GM21526 (cell line): ENCODE data around the gene MOB3B.

ENCODE experiments used
- ATAC-seq: cut with Tn5 transposase; IDR thresholded peaks from one replicate; pipeline ENCODE4 v1.9.1; 2021; ENCODE audit warnings: moderate library complexity; ENCODE audit not compliant: unreplicated experiment, low FRiP score

The MOB3B gene

GRCh38 chr9:27373851-27374250 lies 155.8 kb downstream of the MOB3B start:
- no peak for ATAC-seq

DNA sequence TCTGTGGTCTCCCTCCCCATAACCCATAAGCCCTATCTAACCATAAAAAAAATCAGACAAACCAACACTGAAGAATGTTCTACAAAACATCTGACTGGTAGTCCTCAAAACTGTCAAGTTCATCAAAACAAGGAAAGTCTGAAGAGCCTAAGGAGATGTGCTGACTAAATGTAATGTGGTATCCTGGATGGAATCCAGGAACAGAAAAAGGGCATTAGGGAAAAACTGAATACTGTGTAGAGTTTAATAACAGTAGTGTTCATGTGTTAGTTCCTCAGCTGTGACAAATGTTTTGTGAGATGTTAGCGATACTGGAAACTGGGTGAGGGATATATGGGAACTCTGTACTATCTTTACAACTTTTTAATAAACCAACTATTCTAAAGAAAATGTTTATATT lies 157.0 kb downstream of the MOB3B start:
- no peak for ATAC-seq

GRCh38 chr9:27371382-27371781 lies 158.2 kb downstream of the MOB3B start:
- no peak for ATAC-seq

- ATAC-seq, result no peak
These were observed 160.0 kb downstream of the MOB3B start for GRCh38 chr9:27369591-27369990.

DNA sequence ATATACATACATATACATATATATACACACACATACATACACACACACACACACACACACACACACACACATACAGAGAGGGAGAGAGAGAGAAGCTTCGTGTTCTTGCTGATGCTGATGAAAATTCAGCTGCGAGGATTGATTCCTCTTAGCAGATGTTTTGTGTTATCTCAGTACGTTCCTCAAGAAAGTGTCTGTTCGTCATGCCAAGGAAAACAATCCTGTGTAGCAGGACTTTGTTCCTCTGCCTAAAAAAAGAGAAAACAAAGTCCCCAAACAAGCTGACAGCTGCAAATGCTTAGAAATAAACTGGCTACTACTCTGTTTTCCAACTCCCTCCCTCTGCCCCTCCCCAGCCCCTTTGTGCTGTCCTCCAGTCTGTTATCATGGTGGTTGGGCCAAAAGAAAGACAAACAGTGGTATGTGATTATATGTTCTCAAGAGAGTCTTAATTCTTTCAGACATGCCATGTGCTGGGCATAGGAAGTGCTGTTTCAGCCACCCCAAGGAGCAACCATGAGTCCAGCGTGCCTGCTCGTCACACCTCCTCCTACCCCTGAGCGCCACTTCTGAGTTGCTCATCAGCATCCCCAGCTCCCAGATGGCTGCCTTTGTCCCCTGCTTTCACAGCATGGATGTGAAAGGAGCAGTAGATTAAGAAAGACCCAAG lies 161.2 kb downstream of the MOB3B start:
- ATAC-seq, result no peak

DNA sequence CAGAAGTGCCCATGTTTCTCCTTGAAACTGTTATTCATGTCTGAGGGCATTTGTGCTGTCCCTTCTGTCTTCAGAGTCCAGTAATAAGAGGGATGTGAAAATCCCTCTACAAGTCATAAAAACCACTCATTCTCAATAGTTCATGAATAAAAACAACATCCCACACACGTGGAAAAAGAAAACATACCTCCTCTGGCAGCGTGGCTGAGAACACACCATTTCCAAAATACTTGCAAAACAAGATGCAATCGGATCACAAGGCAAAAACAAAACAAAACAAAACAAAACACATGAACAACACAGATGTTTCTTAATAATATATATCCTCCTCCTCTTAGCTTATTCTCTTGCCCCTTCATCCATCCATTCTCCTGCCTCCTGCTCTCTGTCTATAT lies 161.7 kb downstream of the MOB3B start:
- no peak for ATAC-seq

DNA sequence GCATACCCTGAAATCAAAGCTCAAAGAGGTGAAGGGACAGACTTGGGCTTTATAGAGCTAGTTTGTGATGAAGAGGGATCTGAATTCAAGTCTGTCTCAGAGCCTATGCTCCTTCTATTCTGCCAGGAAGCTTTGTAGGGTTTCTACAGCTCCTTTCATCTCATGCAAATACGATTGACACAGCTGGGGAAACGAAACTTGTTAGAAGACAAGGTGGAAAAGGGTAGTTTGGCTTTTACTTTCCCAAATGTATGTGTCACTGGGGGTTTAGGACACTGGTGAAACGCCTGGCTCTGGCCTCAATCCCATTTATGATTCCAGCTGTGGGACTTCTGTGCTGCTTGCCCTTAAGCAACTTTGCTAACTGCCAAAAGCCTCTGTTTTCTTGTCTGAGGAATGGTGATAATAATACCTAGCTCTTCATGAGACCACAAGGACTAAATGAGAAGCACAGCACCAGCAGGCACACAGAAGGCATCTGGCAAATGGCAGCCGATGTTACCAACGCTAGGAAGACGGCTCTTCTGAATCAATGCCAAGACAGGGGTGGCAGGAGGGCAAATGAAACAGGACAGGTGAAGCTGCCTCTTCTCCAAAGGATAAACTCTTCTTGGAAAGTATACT lies 162.3 kb downstream of the MOB3B start:
- peak; percentile 79 for ATAC-seq

DNA sequence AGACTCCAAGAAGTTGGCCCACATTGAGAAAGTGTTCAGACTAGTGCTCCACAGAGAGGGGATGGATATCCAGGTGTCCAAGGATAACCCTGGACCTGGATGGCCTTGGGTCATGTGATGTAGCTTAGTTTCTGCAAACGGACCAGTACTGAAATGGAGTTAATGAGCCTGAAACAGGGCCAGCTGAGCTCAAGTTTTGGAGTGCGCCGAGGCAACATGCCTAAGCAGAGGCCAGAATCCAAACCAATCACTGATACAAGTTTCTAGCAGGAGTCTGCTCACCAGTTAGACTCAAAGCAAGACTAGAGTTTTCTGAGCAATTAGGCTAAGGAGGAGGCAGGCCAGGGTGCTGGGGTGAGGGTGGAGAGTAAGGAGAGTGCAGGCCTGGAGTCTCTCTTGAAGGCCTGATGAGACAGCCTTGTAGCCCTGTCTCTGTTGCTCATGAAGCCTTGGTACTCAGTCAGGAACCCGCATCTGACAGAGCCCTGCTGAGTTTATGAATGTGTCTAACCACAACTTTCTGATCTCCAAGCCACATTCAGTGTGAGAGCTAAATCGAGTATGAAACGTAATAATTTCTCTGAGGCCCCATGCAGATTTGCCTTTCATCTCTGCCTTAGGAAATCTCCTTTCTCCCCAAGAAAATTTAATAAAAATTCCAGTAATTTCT lies 163.8 kb downstream of the MOB3B start:
- peak; percentile 87 for ATAC-seq

GRCh38 chr9:27362447-27363210 lies 167.0 kb downstream of the MOB3B start:
- ATAC-seq, result no peak

- ATAC-seq, result no peak
These were observed 168.1 kb downstream of the MOB3B start for GRCh38 chr9:27361492-27361891.

GRCh38 chr9:27359763-27360162 lies 169.9 kb downstream of the MOB3B start:
- ATAC-seq, result no peak

- ATAC-seq, result no peak
These were observed 171.6 kb downstream of the MOB3B start for GRCh38 chr9:27358007-27358406.

DNA sequence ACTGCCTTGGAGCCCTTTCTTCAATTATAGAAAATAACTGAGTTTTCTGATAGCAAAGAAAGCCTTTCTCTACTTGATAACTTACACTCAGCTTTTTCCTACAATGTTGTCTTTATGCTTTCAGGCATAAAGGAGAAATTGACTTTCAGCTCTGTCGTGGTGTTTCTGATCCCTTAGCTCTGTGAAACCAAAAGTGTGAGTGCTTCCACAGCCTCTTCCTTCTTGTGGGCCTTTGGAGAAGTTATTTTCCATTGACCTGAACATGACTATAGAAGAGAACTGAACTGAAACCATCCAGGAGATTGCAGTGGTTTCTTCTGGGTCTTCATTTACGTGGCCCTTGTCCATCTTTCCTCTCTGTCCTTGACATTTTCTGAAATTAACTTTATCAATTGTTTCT lies 173.2 kb downstream of the MOB3B start:
- ATAC-seq, result no peak

DNA sequence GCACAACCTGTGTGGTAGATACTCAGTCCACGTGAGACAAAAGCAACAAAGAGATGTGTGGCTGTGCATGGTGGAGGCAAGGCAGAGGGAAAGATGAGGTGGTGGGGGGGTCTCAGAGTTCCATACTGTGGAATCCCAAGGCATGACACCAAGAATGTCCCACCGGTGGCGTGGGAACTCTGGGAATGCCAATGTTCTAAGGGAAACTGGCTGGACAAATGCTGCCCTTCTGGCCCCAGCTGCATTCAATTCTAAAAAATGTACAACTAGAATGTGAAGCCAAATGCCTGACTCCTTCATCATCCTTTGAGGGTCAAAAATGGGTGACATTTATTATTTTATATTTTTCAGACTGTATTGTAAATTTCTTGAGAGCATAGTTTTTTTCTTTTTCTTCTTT lies 174.4 kb downstream of the MOB3B start:
- no peak for ATAC-seq

DNA sequence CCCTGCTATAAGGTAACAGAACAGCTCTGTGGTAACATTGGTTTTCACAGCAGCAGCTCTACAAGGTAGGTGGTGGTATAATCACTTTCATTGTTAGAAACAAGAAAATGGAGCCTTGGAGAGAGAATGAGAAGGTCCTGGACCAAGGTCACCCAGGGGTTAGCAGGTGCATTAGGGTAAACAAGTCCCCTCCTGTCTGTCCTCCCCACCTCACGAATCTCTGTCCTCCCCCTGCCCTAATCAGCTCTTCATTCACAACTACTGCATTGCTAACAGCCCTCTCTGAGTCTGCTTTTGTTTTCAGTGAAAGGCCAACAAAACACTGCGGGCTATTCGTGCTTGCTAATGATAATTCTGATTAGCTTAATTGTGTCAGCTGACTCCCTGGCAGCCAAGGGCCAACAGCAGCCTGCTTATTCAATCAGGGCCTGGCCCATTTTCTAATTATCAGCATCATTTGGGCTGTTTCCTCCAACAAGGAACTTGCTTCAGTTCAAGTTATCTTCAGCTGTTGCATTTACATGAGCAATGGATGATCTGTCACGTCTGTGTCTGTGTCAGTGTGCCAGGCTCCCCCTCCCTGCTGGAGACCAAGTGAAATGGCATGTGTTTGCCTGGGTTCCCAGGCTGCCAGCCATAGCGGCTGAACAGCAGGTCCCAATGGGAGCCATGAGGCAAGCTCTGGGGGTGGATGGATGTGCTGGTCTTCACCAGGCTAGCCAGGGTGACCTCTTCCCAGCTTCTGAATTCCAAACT lies 176.0 kb downstream of the MOB3B start:
- peak; percentile 72 for ATAC-seq

DNA sequence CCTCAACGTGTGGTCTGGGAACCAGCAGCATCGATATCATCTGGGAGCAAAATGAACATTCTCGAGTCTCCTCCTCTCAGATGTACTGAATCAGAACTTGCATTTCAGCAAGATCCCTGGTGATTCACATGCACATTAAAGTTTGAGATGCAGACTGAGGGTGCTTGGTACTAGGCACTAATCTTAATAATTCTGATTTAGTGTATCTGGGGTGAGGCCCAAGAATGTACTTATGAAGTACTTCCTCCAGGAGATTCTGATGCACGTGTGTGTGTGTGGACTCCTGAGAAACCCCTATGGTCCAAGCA lies 176.5 kb downstream of the MOB3B start:
- ATAC-seq, result no peak

- ATAC-seq, result no peak
These were observed 177.0 kb downstream of the MOB3B start for GRCh38 chr9:27352457-27353165.

GRCh38 chr9:27351438-27351837 lies 178.2 kb downstream of the MOB3B start:
- no peak for ATAC-seq

DNA sequence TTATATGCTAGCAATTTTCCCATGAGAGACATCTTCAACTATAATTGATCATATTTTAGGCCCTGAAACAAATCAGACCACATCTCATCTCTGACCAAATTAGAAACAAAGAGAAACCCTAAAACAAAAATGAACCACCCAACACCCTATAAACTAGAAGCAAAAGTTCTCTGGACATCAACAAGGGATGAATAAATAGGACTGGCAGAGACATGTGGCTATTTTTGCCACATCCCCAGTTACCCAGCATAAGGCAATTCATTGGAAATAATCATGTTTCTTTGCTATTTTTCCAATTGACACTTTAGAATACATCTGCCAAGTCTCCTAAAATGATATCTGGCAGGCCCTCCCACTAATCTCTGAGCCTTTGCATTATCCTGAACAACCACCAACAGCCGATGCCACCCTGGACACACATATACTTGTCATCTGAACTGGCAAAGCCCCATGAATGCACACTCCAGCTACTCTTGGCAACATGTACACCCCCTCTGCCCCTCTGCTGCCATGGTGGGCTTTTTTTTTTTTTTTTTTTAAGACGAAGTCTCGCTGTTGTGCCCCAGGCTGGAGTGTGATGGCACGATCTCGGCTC lies 179.1 kb downstream of the MOB3B start:
- ATAC-seq, result no peak

- no peak for ATAC-seq
These were observed 179.9 kb downstream of the MOB3B start for GRCh38 chr9:27349698-27350080.
